NCI-H1694 treated with DMSO at 0.1 percent for 48 hours (cell line): ENCODE results near the gene TUNAR.
"Not testable (repeated sequence)": the region's sequence is repeated elsewhere in the genome, so short reads cannot be mapped to it uniquely, and the experiment has no call there.

ENCODE experiments used
- DNase-seq: peaks from one replicate; lab custom pipeline; 2025; lab: John Stamatoyannopoulos, UW

Gene TUNAR

GRCh38 chr14:95918466-95918865, 41.8 kb downstream of the TUNAR start:
- DNase-seq: no peak

DNA sequence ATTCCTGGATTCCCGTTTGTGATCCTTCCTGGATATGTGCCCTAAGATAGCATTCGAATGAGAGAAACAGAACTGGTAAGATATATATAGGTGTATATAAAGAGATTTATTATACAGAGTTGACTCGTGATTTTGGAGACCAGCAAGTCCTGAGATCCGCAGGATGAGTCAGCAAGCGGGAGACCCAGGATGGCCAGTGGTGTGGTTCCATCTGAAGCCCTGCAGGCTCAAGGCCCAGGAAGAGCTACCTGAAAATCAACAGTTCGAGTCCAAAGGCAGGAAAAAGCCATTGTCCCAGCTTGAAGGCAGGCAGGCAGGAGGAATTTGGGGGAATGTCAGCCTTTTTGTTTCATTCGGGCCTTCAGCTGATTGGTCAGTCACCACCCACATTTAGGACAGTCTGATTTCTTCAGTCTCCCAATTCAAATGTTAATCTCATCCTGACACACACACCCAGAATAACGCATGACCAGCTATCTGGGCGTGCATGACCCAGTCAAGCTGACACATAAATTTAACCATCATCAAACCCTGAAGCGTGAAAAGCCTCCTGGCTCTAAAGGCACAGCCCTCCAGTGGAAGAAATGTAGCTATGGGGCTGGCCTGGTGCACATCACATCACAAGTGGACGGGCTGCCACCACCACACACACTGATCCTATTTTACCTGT, 44.3 kb downstream of the TUNAR start:
- no peak for DNase-seq

DNA sequence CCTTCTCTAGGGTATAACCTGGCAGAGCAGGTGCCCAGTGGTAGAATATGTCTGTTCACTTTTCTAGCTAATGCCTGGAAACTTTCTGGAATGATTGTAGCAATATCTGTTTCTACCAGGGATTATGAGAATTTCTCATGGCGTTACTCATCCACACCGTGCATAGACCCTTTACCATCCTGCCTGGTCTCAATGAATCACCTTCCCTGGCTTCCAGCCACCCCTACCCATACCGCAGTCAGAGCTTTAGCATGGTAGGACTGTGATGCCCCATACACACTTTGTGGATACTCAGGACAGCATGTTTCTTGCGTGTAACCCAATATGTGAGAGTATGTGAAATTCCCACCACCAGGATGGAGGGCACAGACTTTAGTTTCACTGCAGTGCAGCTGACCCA, 45.4 kb downstream of the TUNAR start:
- no peak for DNase-seq

- DNase-seq: peak; percentile 82
These were observed 52.1 kb downstream of the TUNAR start for GRCh38 chr14:95928751-95929150.

- no peak for DNase-seq
These were observed 54.8 kb downstream of the TUNAR start for GRCh38 chr14:95931384-95931783.

GRCh38 chr14:95935228-95935822, 58.7 kb downstream of the TUNAR start:
- no peak for DNase-seq

DNA sequence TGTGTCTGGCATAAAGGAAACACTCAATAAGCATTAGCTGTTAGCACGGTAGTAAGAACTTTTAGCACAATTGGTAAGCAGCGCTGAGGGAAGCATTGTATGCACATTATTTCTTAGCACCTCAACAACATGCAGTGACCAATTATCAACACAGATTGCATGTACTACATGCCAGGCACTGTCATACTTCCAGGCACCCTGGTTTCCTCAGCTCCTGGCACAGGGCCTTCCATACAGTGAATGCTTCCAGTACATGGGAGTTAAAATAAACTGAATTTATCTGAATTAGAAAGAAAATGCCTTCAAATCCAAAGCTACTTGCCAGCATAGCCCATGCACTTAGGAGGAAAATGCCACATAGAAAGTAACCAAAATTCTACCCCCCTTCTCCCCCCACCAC, 59.4 kb downstream of the TUNAR start:
- DNase-seq: no peak

- no peak for DNase-seq
These were observed 62.7 kb downstream of the TUNAR start for GRCh38 chr14:95939335-95939734.

DNA sequence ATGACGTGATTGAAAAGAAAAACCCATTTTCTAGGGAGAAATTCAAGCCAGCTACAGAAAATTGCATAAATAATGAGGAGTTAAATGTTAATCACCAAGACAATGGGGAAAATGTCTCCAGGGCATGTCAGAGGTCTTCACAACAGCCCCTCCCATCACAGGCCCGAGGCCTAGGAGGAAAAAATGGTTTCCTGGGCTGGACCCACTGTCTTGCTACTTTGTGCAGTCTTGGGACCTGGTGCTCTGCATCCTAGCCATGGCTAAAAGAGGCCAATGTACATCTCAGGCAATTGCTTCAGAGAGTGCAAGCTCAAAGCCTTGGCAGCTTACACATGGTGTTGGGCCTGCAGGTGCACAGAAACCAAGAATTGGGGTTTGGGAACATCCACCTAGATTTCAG, 65.3 kb downstream of the TUNAR start:
- DNase-seq: no peak

DNA sequence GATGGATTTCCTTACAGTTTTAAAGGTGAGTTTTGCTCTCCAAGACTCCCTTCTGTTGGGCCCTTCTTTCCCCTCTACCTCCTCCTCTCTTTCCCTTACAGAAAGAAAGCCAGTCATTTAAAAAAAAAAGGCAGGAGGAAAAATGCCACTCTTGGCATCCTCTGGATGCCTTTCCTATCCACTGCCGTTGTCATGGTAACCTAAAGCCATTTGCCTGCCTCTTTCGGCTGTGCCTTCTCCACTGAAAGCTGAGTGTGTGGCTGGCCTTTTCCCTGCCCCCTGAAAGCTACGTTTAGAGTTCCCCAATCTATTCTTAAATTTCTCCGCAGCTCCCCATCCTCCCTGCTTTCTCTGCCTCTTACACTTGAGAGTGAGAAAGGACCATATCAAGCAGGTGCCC, 67.1 kb downstream of the TUNAR start:
- DNase-seq: peak; percentile 77

- DNase-seq: peak; percentile 74
These were observed 67.8 kb downstream of the TUNAR start for GRCh38 chr14:95944462-95944861.

GRCh38 chr14:95946867-95947266, 70.2 kb downstream of the TUNAR start:
- no peak for DNase-seq

DNA sequence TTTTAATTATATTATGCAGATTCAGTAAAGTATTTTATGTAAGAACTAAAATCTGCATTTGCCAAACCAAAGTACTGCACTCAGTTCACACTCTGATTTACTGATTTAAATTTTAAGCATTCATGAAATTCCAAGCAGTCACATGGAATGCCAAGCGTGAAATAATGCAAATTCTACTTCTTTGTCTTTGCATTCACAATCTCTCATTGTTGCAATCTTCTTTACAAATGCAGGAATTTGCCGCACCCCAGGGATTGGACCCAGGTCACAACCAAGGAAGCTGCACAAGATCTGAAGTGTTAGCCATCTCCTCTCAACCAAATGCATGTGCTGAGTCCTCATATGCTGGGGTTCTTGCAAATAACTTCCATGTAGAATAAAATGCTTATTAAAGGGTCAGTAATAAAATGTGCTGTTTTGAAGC, 71.9 kb downstream of the TUNAR start:
- DNase-seq: no peak

GRCh38 chr14:95951359-95951758, 74.7 kb downstream of the TUNAR start:
- no peak for DNase-seq

DNA sequence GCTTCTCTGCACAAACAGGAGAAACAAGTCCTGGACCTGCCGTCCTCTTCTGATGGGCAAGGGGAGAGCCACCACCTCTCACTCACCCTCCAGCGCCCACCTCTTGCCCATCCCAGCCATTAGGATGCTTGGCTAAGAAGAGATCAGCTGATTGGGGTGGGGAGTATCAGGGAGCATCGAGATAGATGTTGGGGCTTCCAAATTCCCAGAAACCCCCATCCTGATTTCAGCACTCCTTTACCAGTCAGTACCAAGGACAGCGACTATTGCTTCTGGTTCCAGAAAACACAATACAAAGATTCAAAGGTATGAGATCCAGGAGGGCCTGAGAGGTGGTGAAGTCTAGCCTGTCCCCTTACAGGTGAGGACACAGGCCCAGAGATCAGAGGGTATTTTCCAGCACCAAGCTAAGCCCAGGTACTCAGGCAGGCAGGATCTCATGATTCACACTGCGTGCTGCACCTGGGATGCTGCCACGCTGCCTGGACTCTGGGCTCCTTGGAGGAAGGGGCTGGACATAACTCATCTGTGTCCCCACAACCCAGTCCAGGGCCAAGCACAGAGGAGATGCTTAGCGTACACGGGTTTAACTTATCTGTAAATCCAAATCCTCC, 76.6 kb downstream of the TUNAR start:
- DNase-seq: no peak

DNA sequence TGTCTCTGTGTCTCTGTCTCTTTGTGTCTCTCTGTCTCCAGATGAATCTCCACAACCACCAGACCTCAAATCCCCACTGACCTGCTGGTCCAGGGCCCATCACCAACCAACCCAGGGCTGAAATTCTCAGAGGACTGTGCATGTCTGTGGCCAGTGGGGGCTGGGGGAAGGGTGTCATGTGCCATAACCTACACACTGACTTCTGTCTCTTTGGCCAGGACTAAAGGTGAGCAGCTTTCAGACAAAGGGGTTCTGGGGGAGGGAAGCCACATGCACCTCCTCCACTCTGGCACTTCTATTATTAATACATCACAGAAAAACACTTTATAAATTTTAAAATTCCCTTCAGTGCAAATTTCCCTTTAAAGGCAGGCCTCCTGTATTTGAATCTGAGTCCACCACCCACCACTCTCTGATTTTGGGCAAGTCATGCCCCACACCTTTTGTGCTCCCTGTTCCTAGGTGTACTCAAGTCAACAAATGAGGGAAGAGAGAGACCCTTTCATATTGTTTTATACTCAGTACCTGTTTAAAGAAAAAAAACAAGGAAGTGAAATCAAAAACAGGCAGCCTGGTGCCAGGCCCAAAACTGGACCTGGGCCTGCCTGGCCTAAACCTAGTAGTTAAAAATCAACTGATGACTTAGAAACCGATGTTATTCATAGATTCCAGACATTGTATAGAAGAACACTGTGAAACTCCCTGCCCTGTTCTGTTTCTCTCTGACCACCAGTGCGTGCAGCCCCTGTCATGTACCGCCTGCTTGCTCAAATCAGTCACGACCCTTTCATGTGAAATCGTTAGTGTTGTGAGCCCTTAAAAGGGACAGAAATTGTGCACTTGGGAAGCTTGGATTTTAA, 80.2 kb downstream of the TUNAR start:
- DNase-seq: no peak

DNA sequence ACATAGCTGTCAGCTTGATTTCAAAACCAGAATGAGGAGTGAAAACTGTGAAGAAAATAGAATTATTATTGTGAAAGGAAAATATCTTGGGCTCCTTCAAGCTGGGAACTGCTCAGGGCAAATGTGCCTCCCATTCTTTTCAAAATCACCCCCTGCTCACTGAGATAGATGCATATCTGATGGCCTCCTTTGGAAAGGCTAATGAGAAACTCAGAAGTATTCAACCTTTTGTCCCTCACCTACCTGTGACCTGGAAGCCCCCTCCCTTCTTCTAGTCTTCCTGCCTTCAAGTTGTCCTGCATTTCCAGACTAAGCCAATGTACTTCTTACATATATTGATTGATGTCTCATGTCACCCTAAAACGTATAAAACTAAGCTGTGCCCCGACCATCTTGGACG, 81.5 kb downstream of the TUNAR start:
- no peak for DNase-seq

GRCh38 chr14:95959317-95959716, 82.7 kb downstream of the TUNAR start:
- no peak for DNase-seq

- no peak for DNase-seq
These were observed 84.8 kb downstream of the TUNAR start for GRCh38 chr14:95961481-95961880.

GRCh38 chr14:95964901-95965300, 88.3 kb downstream of the TUNAR start:
- DNase-seq: no peak

DNA sequence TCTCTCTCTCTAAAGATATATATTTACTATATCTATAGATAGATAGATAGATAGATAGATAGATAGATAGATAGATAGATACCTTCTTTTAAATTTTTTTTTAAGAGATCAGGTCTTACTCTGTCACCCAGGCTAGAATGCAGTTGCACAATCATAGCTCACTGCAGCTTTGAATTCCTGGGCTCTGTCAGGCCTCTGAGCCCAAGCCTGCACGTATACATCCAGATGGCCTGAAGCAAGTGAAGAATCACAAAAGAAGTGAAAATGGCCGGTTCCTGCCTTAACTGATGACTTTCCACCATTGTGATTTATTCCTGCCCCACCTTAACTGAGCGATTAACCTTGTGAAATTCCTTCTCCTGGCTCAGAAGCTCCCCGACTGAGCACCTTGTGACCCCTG, 91.4 kb downstream of the TUNAR start:
- DNase-seq: not testable (repeated sequence)
